AG10803 (cell line): ENCODE measurements around the gene TPH1.
A peak's percentile ranks its signal among the peaks of the same experiment; 100 is the strongest.

Experiments used
- DNase-seq: peaks from one replicate; pipeline ENCODE4 v3.0.0; 2010; ENCODE audit warnings: low read depth
- H3K4me3 ChIP-seq: 2 replicates; pipeline ENCODE4 v1.5.1; 2011; ENCODE audit warnings: mild to moderate bottlenecking, low read length, control low read depth
- CTCF ChIP-seq: conservative IDR thresholded peaks from 2 replicates; pipeline ENCODE4 v1.5.1; 2011; ENCODE audit warnings: mild to moderate bottlenecking, low read length, control low read depth, inconsistent platforms

Gene TPH1

GRCh38 chr11:18027475-18027874 is 18.6 kb downstream of the TPH1 start:
- no peak for DNase-seq
- TF ChIP-seq CTCF, result no peak
- no peak overlapping the region for H3K4me3 ChIP-seq

- DNase-seq, result no peak
Measured at GRCh38 chr11:18022419-18022818, 23.6 kb downstream of the TPH1 start.

DNA sequence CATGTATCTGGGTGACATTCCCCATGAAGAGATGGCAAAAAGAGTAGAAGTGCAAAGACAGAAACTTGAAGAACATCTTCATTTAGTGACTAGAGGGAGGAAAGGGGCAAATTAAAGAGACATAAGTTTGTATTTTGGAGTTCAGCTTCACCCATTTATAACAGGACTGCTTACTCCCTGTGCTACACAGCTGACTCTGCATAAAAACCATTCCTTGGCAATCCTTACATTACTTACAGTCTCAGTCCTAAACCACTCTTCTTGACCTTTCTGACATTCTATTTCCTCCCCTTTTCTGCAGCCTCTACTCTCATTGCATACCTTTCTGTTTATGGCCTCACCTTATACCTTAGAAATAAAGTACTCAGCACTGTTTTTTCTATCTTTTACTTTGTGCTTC is 26.4 kb downstream of the TPH1 start:
- DNase-seq, result no peak
- no peak for TF ChIP-seq CTCF
- H3K4me3 ChIP-seq, result no peak overlapping the region

More at GRCh38 chr11:18022419-18022818, 23.6 kb downstream of the TPH1 start:
- no peak for TF ChIP-seq CTCF
- H3K4me3 ChIP-seq, result no peak overlapping the region

DNA sequence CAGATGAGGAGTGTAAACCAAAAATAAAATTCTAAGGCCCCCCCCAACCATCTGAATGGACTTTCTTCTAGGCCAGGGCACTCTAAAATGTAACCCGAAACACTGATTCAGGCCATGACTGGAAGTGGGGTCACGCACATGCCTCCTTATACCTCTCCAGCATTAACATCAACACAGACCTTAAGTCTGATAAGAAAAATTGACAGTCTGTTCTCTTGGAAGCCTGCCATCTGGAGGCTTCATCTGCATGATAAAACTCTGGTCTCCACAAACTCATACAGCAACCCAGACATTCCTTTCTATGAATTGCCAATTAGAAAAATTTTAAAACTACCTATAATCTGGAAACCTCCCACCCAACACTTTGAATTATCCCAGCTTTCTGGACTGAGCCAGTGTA is 29.3 kb downstream of the TPH1 start:
- H3K4me3 ChIP-seq, result no peak overlapping the region
- no peak for TF ChIP-seq CTCF
- DNase-seq, result no peak

DNA sequence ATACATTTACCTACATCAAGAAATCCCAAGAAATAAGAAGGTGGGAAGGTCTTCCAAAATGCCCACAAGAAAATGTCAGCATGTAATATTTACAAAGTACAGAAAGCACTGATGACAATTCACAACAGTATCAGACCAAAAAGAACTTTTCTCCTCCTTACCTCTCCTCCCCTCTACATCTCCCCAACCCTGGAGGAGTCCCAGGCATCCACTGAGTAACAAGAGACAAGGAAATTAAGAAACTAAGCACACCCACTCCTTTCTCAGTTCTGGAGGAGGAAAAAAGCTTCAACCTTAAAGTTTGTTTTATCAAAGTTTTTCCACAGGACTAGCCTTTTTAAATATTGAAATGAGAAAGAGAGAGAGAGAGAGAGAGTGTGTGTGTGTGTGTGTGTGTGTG is 31.2 kb downstream of the TPH1 start:
- no peak for TF ChIP-seq CTCF
- no peak for DNase-seq
- H3K4me3 ChIP-seq, result no peak overlapping the region

DNA sequence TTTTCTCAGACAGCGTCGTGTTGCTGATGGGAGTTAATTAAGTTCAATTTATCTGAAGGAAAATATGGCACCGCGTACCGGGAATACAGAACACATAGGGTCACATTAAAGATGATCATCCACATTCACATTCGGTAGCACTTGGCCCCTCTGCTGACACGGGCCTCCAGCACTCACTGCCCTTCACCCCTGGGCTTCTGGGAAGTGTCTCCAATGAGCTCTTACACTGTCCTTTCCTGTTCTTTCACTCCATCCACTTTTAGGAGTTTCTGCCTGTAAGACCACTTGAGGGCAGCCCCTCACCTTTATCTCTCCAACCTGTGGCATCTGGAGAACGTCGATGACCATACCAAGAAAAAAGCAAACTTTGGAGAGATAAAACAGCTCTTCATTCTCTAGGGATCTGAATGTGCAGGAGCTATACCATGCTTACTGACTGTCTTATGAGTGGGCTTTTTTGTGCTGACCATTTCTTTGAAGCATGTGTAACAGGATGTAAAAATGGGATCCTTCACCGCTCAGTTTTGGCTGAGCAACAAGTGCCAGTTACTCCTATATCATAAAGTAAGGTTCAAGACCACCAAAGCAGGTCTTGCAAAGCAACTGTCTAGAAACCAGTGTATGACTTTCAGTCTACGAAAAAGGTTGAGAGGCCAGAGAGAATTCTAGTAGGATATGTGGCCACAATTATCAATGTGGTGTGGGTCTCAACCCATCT is 32.1 kb downstream of the TPH1 start:
- no peak for TF ChIP-seq CTCF
- DNase-seq, result no peak
- peak overlapping the region; percentile 85 for H3K4me3 ChIP-seq
